HepG2 (cell line): ENCODE data around the gene KTN1. TPM values are rescaled to one million over a fixed set of nuclear protein-coding genes. Genes with fewer than 3 reads are reported as not detected.

Source experiments
- ARHGAP35 ChIP-seq: sonication (generic); formaldehyde crosslinking; IDR thresholded peaks from 2 replicates; pipeline ENCODE4 v1.9.0; 2022; ENCODE audit warnings: mild to moderate bottlenecking, inconsistent platforms, moderate library complexity, missing genetic modification reagents, borderline replicate concordance
- ELK4 ChIP-seq: sonication (generic); formaldehyde crosslinking; IDR thresholded peaks from 2 replicates; pipeline ENCODE4 v1.9.0; 2021; ENCODE audit warnings: missing genetic modification reagents, borderline replicate concordance
- KLF11 ChIP-seq: IDR thresholded peaks from 2 replicates; pipeline ENCODE4 v1.6.1; 2016; ENCODE audit warnings: missing compliant biosample characterization
- MIER3 ChIP-seq: IDR thresholded peaks from 2 replicates; pipeline ENCODE4 v1.6.1; 2016; ENCODE audit warnings: missing compliant biosample characterization, borderline replicate concordance
- TRIM24 ChIP-seq: sonication (generic); formaldehyde crosslinking; IDR thresholded peaks from 2 replicates; pipeline ENCODE4 v1.8.0; 2022; ENCODE audit warnings: mild to moderate bottlenecking, missing genetic modification reagents
- ZBTB40 ChIP-seq, 2 experiments: fragments of 450-650 bp in 1 of 2; sonication (generic) in 1 of 2; formaldehyde crosslinking in 1 of 2; IDR thresholded peaks; 2 replicates each; pipeline versions ENCODE4 v1.6.1 to v1.8.0; 2016 to 2022; ENCODE audit warnings: antibody characterized with exemption in 1 of 2, mild to moderate bottlenecking in 1 of 2, missing genetic modification reagents in 1 of 2
- ZGPAT ChIP-seq: IDR thresholded peaks from 2 replicates; pipeline ENCODE4 v1.6.1; 2016; ENCODE audit warnings: mild to moderate bottlenecking
- ZMAT5 ChIP-seq: sonication (generic); formaldehyde crosslinking; IDR thresholded peaks from 2 replicates; pipeline ENCODE4 v1.5.0; 2020; ENCODE audit warnings: mild to moderate bottlenecking, low read depth, missing genetic modification reagents, borderline replicate concordance
- ZNF44 ChIP-seq: sonication (generic); formaldehyde crosslinking; IDR thresholded peaks from 2 replicates; pipeline ENCODE4 v1.5.1; 2020; ENCODE audit warnings: mild to moderate bottlenecking, missing genetic modification reagents
- ZNF501 ChIP-seq: sonication (generic); formaldehyde crosslinking; IDR thresholded peaks from 2 replicates; pipeline ENCODE4 v1.5.1; 2020; ENCODE audit warnings: mild to moderate bottlenecking, moderate library complexity, missing genetic modification reagents
- ZNF558 ChIP-seq: sonication (generic); formaldehyde crosslinking; IDR thresholded peaks from 2 replicates; pipeline ENCODE4 v1.9.0; 2022; ENCODE audit warnings: mild to moderate bottlenecking, missing genetic modification reagents, borderline replicate concordance
- ZNF598 ChIP-seq: sonication (generic); formaldehyde crosslinking; IDR thresholded peaks from 2 replicates; pipeline ENCODE4 v1.5.1; 2020; ENCODE audit warnings: mild to moderate bottlenecking, missing genetic modification reagents, borderline replicate concordance
- ZNF672 ChIP-seq: sonication (generic); formaldehyde crosslinking; IDR thresholded peaks from 2 replicates; pipeline ENCODE4 v1.8.1; 2022; ENCODE audit warnings: missing genetic modification reagents
- ZNF784 ChIP-seq: sonication (generic); formaldehyde crosslinking; IDR thresholded peaks from 2 replicates; pipeline ENCODE4 v1.5.1; 2020; ENCODE audit warnings: missing genetic modification reagents, mild to moderate bottlenecking, borderline replicate concordance
- ZSCAN22 ChIP-seq: sonication (generic); formaldehyde crosslinking; IDR thresholded peaks from 2 replicates; pipeline ENCODE4 v1.4.0; 2020; ENCODE audit warnings: mild to moderate bottlenecking, missing genetic modification reagents
- polyA plus RNA-seq, 8 experiments: library from polyadenylated mRNA; depleted of rRNA in 3 of 8; stranded (reverse) in 7 of 8; unstranded in 1 of 8; fragments of >200 nt; fragmentation: Illumina TruSeq in 4 of 8; extraction: Trizol in 4 of 8; gene quantifications; 2 replicates each; pipeline versions ENCODE4 v1.2.1 to v1.2.3, GENCODE V29; 2011 to 2016; ENCODE audit warnings: low read depth in 4 of 8, missing spikeins in 1 of 8, mixed read lengths in 1 of 8; ENCODE audit not compliant: insufficient read depth in 1 of 8
- total RNA-seq, 5 experiments: library from RNA; depleted of rRNA; stranded (reverse); fragments of >200 nt; fragmentation: Illumina TruSeq; extraction: Trizol; gene quantifications; 2 replicates each; pipeline ENCODE4 v1.2.3, GENCODE V29; 2016; ENCODE audit warnings: low read depth in 1 of 5

The KTN1 gene
- total and polyA plus RNA-seq, 2 of the 13 experiments (the other 11 are each of a cell fraction or from before 2014, with no cell fraction given) = 60.6 to 169 TPM

- no peak for TF ChIP-seq ZNF784 (CRISPR knock-in tag)
- no peak for TF ChIP-seq ZSCAN22
- no peak; the same call in 1 of the 2 replicates for TF ChIP-seq ZNF558 (CRISPR knock-in tag)
- no peak for TF ChIP-seq ZNF598 (CRISPR knock-in tag)
- TF ChIP-seq ZNF501 (CRISPR knock-in tag) = peak; percentile 73
- peak; percentile 52; the same call in 1 of the 2 replicates for TF ChIP-seq ZNF44 (CRISPR knock-in tag)
- TF ChIP-seq TRIM24 (CRISPR knock-in tag) = no peak
- TF ChIP-seq MIER3 (CRISPR knock-in tag) = 0 out of 2 replicates have a peak, but pooled peaks have one; percentile 39
- TF ChIP-seq ZGPAT (CRISPR knock-in tag) = peak; percentile 94
- TF ChIP-seq ZNF672 = no peak
- TF ChIP-seq KLF11 (CRISPR knock-in tag) = no peak
- no peak for TF ChIP-seq ZBTB40 (IDR thresholded peaks at IDR 0.05)
- peak; percentile 44; the same call in 1 of the 2 replicates for TF ChIP-seq ZBTB40 (CRISPR knock-in tag; IDR thresholded peaks at IDR 0.05)
- TF ChIP-seq ELK4 = no peak
- TF ChIP-seq ARHGAP35 (CRISPR knock-in tag) = no peak
- no peak for TF ChIP-seq ZMAT5 (CRISPR knock-in tag)
Measured at GRCh38 chr14:55599250-55599879, 19.4 kb downstream of the KTN1 start (continued).
